K562 (cell line): ENCODE measurements around the gene BICC1. TPM values are rescaled to one million over a fixed set of nuclear protein-coding genes. Genes with fewer than 3 reads are reported as not detected.

Experiments used
- ATAC-seq: fragments of 200-7000 bp; cut with Tn5 transposase; 3 replicates; pipeline ENCODE4 v1.9.1; 2020; ENCODE audit warnings: moderate library complexity
- BruUV-seq: library from RNA; stranded (reverse); fragments of 400-500 nt; replicated peaks from 2 replicates; lab custom pipeline; 2021; lab: Mats Ljungman, UMichigan
- CTCF ChIA-PET: fragments of 300-600 bp; formaldehyde crosslinking; extraction: SDS; loops from one replicate; lab custom pipeline; 2021; ENCODE audit warnings: low intra/inter-chr PET ratio; lab: Yijun Ruan, JAX
- POLR2A ChIA-PET: fragments of 300-600, 350-650 bp; sonication (Branson Sonifier 250); formaldehyde crosslinking; extraction: SDS; loops from one replicate; lab custom pipeline; 2021; ENCODE audit warnings: antibody characterized with exemption, inconsistent platforms; lab: Yijun Ruan, JAX
- DNase-seq, 4 experiments: peaks; one replicate each; pipeline versions ENCODE4 v3.0.0 to v3.0.0-alpha.2; 2011 to 2018; ENCODE audit warnings: low spot score in 3 of 4, mixed read lengths in 3 of 4; ENCODE audit errors: extremely low read depth in 1 of 4
- FAIRE-seq: peaks from 2 replicates; lab custom pipeline; 2011; peaks lifted over from hg19 to GRCh38; lab: Jason Lieb, UNC
- H2AFZ ChIP-seq: 2 replicates; pipeline ENCODE4 v1.6.0; 2011; ENCODE audit warnings: low read depth, low read length, control low read depth, inconsistent platforms
- H3K27ac ChIP-seq: fragments of 200-600 bp; 3 replicates; pipeline ENCODE4 v1.8.0; 2011; ENCODE audit warnings: low read depth, mild to moderate bottlenecking, control low read depth, inconsistent platforms, low read length, moderate library complexity, mixed read lengths; ENCODE audit errors: extremely low read depth
- H3K27me3 ChIP-seq, 2 experiments: fragments of 300-600 bp in 1 of 2; 2 replicates in 1 of 2; 3 replicates in 1 of 2; pipeline versions ENCODE4 v1.6.0 to v1.8.0; 2011; ENCODE audit warnings: inconsistent platforms in 2 of 2, low read length in 2 of 2, mild to moderate bottlenecking in 1 of 2, mixed read lengths in 1 of 2, moderate library complexity in 1 of 2; ENCODE audit not compliant: control insufficient read depth in 2 of 2, insufficient read depth in 2 of 2
- H3K36me3 ChIP-seq: fragments of 300-600 bp; 3 replicates; pipeline ENCODE4 v1.8.0; 2011; ENCODE audit warnings: mild to moderate bottlenecking, low read length, inconsistent platforms; ENCODE audit not compliant: control insufficient read depth, insufficient read depth
- H3K4me1 ChIP-seq, 2 experiments: fragments of 200-600 bp in 1 of 2; replicated peaks in 1 of 2; 2 replicates in 1 of 2; 3 replicates in 1 of 2; pipeline versions ENCODE4 v1.5.1 to v1.8.0; 2011; ENCODE audit warnings: inconsistent platforms in 2 of 2, low read length in 2 of 2, mild to moderate bottlenecking in 1 of 2, mixed read lengths in 1 of 2, moderate library complexity in 1 of 2; ENCODE audit not compliant: control insufficient read depth in 2 of 2, insufficient read depth in 2 of 2
- H3K4me2 ChIP-seq: 2 replicates; pipeline ENCODE4 v1.6.1; 2011; ENCODE audit warnings: low read length, control low read depth, inconsistent platforms, mixed read lengths; ENCODE audit not compliant: insufficient read depth
- H3K4me3 ChIP-seq: fragments of 200-600 bp; sonication (generic), shearing (Covaris generic); 2 replicates; pipeline ENCODE4 v1.5.1; 2016; ENCODE audit warnings: control low read depth, inconsistent platforms
- H3K79me2 ChIP-seq: fragments of 200-600 bp; 3 replicates; pipeline ENCODE4 v1.8.0; 2011; ENCODE audit warnings: low read length, inconsistent platforms; ENCODE audit not compliant: control insufficient read depth, insufficient read depth
- H3K9ac ChIP-seq, 2 experiments: 2 replicates each; pipeline versions ENCODE4 v1.6.0 to v1.6.1; 2011; ENCODE audit warnings: low read depth in 2 of 2, low read length in 2 of 2, control low read depth in 1 of 2, inconsistent platforms in 1 of 2, mild to moderate bottlenecking in 1 of 2, mixed read lengths in 1 of 2; ENCODE audit not compliant: insufficient read depth in 1 of 2
- H3K9me1 ChIP-seq: one replicate; pipeline ENCODE4 v1.6.0; 2011; ENCODE audit warnings: inconsistent platforms, mild to moderate bottlenecking, low read length, moderate library complexity; ENCODE audit not compliant: control insufficient read depth, insufficient read depth
- H3K9me3 ChIP-seq: replicated peaks from 2 replicates; pipeline ENCODE4 v1.5.1; 2011; ENCODE audit warnings: low read depth, low read length, inconsistent platforms; ENCODE audit not compliant: control insufficient read depth, insufficient read depth
- H4K20me1 ChIP-seq: replicated peaks from 2 replicates; pipeline ENCODE4 v1.6.1; 2011; ENCODE audit warnings: low read length, inconsistent platforms, mixed read lengths; ENCODE audit not compliant: control insufficient read depth, insufficient read depth
- ATF1 ChIP-seq, 2 experiments: fragments of 450-650 bp in 1 of 2; IDR thresholded peaks; 2 replicates each; pipeline ENCODE4 v1.6.1; 2016; ENCODE audit warnings: missing compliant biosample characterization in 1 of 2, missing genetic modification characterization in 1 of 2
- CXXC5 ChIP-seq: fragments of 250-450 bp; sonication (Bioruptor Pico); IDR thresholded peaks from 2 replicates; pipeline ENCODE4 v1.8.0; 2022; ENCODE audit warnings: inconsistent platforms, mild to moderate bottlenecking, moderate library complexity
- HDAC3 ChIP-seq: fragments of 450-650 bp; IDR thresholded peaks from 2 replicates; pipeline ENCODE4 v1.6.1; 2018; ENCODE audit warnings: borderline replicate concordance, mild to moderate bottlenecking, moderate library complexity; ENCODE audit not compliant: partially characterized antibody
- MTA1 ChIP-seq: fragments of 450-650 bp; IDR thresholded peaks from 2 replicates; pipeline ENCODE4 v1.6.1; 2017; ENCODE audit warnings: borderline replicate concordance
- MXI1 ChIP-seq: IDR thresholded peaks from 2 replicates; pipeline ENCODE4 v1.6.1; 2011; ENCODE audit warnings: low read depth, mild to moderate bottlenecking, improper control_type of control experiment, low read length
- NONO ChIP-seq, 2 experiments: fragments of 200-400 bp in 1 of 2; fragments of 450-650 bp in 1 of 2; formaldehyde crosslinking in 1 of 2; IDR thresholded peaks; 2 replicates each; pipeline ENCODE4 v1.6.1; 2017; ENCODE audit warnings: low read depth in 2 of 2, mild to moderate bottlenecking in 2 of 2, moderate library complexity in 2 of 2, low read length in 1 of 2
- NUFIP1 ChIP-seq: fragments of 450-650 bp; IDR thresholded peaks from 2 replicates; pipeline ENCODE4 v1.6.1; 2018; ENCODE audit not compliant: partially characterized antibody
- PTTG1 ChIP-seq: fragments of 450-650 bp; IDR thresholded peaks from 2 replicates; pipeline ENCODE4 v1.6.1; 2016; ENCODE audit warnings: low read depth, mild to moderate bottlenecking, missing genetic modification characterization, missing compliant biosample characterization
- SIN3B ChIP-seq: fragments of 450-650 bp; IDR thresholded peaks from 2 replicates; pipeline ENCODE4 v1.6.1; 2017; ENCODE audit warnings: low read depth, mild to moderate bottlenecking, moderate library complexity
- SMARCA5 ChIP-seq: fragments of 450-650 bp; IDR thresholded peaks from 2 replicates; pipeline ENCODE4 v1.6.1; 2016
- WGBS: fragments of 100-300 bp; shearing (Covaris generic); methylation state at CpG from one replicate; pipeline ENCODE4 v1.1.6; 2016; ENCODE audit warnings: low coverage, mixed read lengths; ENCODE audit not compliant: insufficient coverage; ENCODE audit errors: missing lambda C conversion rate; 5-methylcytosine and 5-hydroxymethylcytosine counted together
- in situ Hi-C: fragments of 300-500 bp; cut with MboI; formaldehyde crosslinking; loops from 4 replicates; pipeline ENCODE4 v1.15.0; 2018; ENCODE audit warnings: inconsistent platforms, mixed read lengths
- intact Hi-C: fragments of 100-400 bp; cut with micrococcal nuclease; formaldehyde crosslinking; loops from 2 replicates; pipeline ENCODE4 v1.14.2; 2022
- polyA plus RNA-seq, 8 experiments: library from polyadenylated mRNA; depleted of rRNA in 4 of 8; stranded (reverse) in 5 of 8; unstranded in 3 of 8; fragments of >200 nt; fragmentation: Nextera tagmentation in 2 of 8; fragmentation: Illumina TruSeq in 1 of 8; extraction: Ambion mirVana in 2 of 8; extraction: Trizol in 1 of 8; gene quantifications; 2 replicates each; pipeline versions ENCODE4 v1.2.1 to v1.2.3, GENCODE V29; 2011 to 2014; ENCODE audit warnings: inconsistent platforms in 1 of 8, missing spikeins in 1 of 8
- total RNA-seq, 7 experiments: library from RNA; depleted of rRNA in 6 of 7; stranded (reverse); fragments of >200 nt in 6 of 7; fragmentation: Illumina TruSeq in 2 of 7; extraction: Trizol in 2 of 7; gene quantifications; 2 replicates each; pipeline versions ENCODE4 v1.2.1 to v1.2.3, GENCODE V29; 2011 to 2021; ENCODE audit warnings: low replicate concordance in 1 of 7
- TF ChIP-seq, protein P1 (sequence below): fragments of 150-350 bp; IDR thresholded peaks from 2 replicates; pipeline ENCODE4 v1.6.1; 2014; ENCODE audit warnings: low read depth, mild to moderate bottlenecking, low read length, borderline replicate concordance
- TF ChIP-seq, protein P2 (sequence below): fragments of 450-650 bp; IDR thresholded peaks from 2 replicates; pipeline ENCODE4 v1.6.1; 2018; ENCODE audit warnings: mild to moderate bottlenecking, low read depth; ENCODE audit not compliant: partially characterized antibody
- TF ChIP-seq, protein P3 (sequence below): sonication (generic); formaldehyde crosslinking; IDR thresholded peaks from 2 replicates; pipeline ENCODE4 v1.8.1; 2022; ENCODE audit warnings: missing genetic modification reagents

Gene BICC1
- total and polyA plus RNA-seq, 9 of the 15 experiments (the other 6 are each of a cell fraction or from before 2014, with no cell fraction given), result not detected

GRCh38 chr10:58514111-58514770 is 1.6 kb downstream of the BICC1 start (continued):
- TF ChIP-seq, protein P1, sequence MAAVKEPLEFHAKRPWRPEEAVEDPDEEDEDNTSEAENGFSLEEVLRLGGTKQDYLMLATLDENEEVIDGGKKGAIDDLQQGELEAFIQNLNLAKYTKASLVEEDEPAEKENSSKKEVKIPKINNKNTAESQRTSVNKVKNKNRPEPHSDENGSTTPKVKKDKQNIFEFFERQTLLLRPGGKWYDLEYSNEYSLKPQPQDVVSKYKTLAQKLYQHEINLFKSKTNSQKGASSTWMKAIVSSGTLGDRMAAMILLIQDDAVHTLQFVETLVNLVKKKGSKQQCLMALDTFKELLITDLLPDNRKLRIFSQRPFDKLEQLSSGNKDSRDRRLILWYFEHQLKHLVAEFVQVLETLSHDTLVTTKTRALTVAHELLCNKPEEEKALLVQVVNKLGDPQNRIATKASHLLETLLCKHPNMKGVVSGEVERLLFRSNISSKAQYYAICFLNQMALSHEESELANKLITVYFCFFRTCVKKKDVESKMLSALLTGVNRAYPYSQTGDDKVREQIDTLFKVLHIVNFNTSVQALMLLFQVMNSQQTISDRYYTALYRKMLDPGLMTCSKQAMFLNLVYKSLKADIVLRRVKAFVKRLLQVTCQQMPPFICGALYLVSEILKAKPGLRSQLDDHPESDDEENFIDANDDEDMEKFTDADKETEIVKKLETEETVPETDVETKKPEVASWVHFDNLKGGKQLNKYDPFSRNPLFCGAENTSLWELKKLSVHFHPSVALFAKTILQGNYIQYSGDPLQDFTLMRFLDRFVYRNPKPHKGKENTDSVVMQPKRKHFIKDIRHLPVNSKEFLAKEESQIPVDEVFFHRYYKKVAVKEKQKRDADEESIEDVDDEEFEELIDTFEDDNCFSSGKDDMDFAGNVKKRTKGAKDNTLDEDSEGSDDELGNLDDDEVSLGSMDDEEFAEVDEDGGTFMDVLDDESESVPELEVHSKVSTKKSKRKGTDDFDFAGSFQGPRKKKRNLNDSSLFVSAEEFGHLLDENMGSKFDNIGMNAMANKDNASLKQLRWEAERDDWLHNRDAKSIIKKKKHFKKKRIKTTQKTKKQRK, result no peak
- TF ChIP-seq, protein P2, sequence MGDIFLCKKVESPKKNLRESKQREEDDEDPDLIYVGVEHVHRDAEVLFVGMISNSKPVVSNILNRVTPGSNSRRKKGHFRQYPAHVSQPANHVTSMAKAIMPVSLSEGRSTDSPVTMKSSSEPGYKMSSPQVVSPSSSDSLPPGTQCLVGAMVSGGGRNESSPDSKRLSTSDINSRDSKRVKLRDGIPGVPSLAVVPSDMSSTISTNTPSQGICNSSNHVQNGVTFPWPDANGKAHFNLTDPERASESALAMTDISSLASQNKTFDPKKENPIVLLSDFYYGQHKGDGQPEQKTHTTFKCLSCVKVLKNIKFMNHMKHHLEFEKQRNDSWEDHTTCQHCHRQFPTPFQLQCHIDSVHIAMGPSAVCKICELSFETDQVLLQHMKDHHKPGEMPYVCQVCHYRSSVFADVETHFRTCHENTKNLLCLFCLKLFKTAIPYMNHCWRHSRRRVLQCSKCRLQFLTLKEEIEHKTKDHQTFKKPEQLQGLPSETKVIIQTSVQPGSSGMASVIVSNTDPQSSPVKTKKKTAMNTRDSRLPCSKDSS, result no peak
- TF ChIP-seq, all 486 proteins: peak for 0

- WGBS, result 1% methylated on average over 4 of the region's 4 CpGs
- in situ Hi-C loops (no loop called here), intact Hi-C loops (loop anchor here (10.0 kb wide), 1 partner anchor 201 kb away; no protein-coding TSS in a partner anchor)
- POLR2A ChIA-PET, result no interaction called here
- Histone ChIP-seq H2AFZ (no peak overlapping the region), H3K4me1 (peaks cover 0 to 4% of the 10 kb centered on the region in 2 experiments; a peak in 1 of 5 replicates), H4K20me1 (no peaks in the 10 kb centered on the region), H3K9me3 (no peaks in the 10 kb centered on the region), H3K79me2 (no peaks in the 10 kb centered on the region), H3K9me1 (no peaks in the 10 kb centered on the region), H3K36me3 (no peaks in the 10 kb centered on the region), H3K27ac (no peak overlapping the region), H3K27me3 (no peaks in the 10 kb centered on the region), H3K4me3 (no peak overlapping the region), H3K4me2 (no peak overlapping the region), H3K9ac (no peak overlapping the region)
- DNase-seq (no peak), ATAC-seq (no peak), FAIRE-seq (no peak)
- BruUV-seq, result no TSS peak
- CTCF ChIA-PET, result no interaction called here
- no peak for TF ChIP-seq MXI1
- no peak for TF ChIP-seq NONO (IDR thresholded peaks at IDR 0.05; ENCODE audit: low read depth in 2 of 2, low read length in 1 of 2)
- TF ChIP-seq MTA1, result no peak
- TF ChIP-seq PTTG1 (tag), result no peak
- TF ChIP-seq SMARCA5, result no peak
- no peak for TF ChIP-seq ATF1 (CRISPR knock-in tag; IDR thresholded peaks at IDR 0.05)
- no peak for TF ChIP-seq ATF1 (tag; IDR thresholded peaks at IDR 0.05)
- TF ChIP-seq HDAC3, result no peak
- TF ChIP-seq CXXC5 (CRISPR knock-in tag), result no peak
- no peak for TF ChIP-seq NUFIP1
- TF ChIP-seq, protein P3, sequence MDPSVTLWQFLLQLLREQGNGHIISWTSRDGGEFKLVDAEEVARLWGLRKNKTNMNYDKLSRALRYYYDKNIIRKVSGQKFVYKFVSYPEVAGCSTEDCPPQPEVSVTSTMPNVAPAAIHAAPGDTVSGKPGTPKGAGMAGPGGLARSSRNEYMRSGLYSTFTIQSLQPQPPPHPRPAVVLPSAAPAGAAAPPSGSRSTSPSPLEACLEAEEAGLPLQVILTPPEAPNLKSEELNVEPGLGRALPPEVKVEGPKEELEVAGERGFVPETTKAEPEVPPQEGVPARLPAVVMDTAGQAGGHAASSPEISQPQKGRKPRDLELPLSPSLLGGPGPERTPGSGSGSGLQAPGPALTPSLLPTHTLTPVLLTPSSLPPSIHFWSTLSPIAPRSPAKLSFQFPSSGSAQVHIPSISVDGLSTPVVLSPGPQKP (CRISPR knock-in tag), result no peak
- TF ChIP-seq SIN3B, result no peak
Observed at GRCh38 chr10:58515291-58515941, 2.7 kb downstream of the BICC1 start.
